ENCODE measurements around the gene OR1K1.

GRCh38 chr9:122837266-122837850, 37.4 kb downstream of the OR1K1 start:
- TF ChIP-seq ZNF324 (CRISPR knock-in tag; IDR thresholded peaks at IDR 0.05) (no peak), ZNF253 (CRISPR knock-in tag; conservative IDR thresholded peaks at IDR 0.05) (no peak), HNRNPK (IDR thresholded peaks at IDR 0.05; ENCODE audit: low read depth, low read length, poor library complexity, severe bottlenecking) (no peak), CTCF (IDR thresholded peaks at IDR 0.05 in 2 of 3, conservative IDR thresholded peaks at IDR 0.05 in 1 of 3; ENCODE audit: insufficient read depth in 2 of 3, low read depth in 1 of 3, low read length in 3 of 3) (no peak), HDAC2 (IDR thresholded peaks at IDR 0.05) (no peak), CREM (IDR thresholded peaks at IDR 0.05; ENCODE audit: low read depth) (no peak), FIP1L1 (IDR thresholded peaks at IDR 0.05; ENCODE audit: low read depth, low read length, poor library complexity, severe bottlenecking) (no peak), DNMT1 (IDR thresholded peaks at IDR 0.05) (no peak), ZNF780A (CRISPR knock-in tag; IDR thresholded peaks at IDR 0.05) (no peak), ZNF24 (IDR thresholded peaks at IDR 0.05) (no peak), HINFP (tag; conservative IDR thresholded peaks at IDR 0.05; ENCODE audit: low read depth) (no peak), PCBP1 (IDR thresholded peaks at IDR 0.05; ENCODE audit: low read depth, low read length, poor library complexity, severe bottlenecking) (no peak), SFPQ (IDR thresholded peaks at IDR 0.05; ENCODE audit: low read depth, low read length) (no peak)
